NCI-H2196 (cell line): ENCODE data around the gene OVOL3.
"Not testable (repeated sequence)": the region's sequence is repeated elsewhere in the genome, so short reads cannot be mapped to it uniquely, and the experiment has no call there.

ENCODE experiments used
- DNase-seq: peaks from one replicate; lab custom pipeline; 2025; ENCODE audit not compliant: unreplicated experiment; lab: John Stamatoyannopoulos, UW

OVOL3 gene

DNA sequence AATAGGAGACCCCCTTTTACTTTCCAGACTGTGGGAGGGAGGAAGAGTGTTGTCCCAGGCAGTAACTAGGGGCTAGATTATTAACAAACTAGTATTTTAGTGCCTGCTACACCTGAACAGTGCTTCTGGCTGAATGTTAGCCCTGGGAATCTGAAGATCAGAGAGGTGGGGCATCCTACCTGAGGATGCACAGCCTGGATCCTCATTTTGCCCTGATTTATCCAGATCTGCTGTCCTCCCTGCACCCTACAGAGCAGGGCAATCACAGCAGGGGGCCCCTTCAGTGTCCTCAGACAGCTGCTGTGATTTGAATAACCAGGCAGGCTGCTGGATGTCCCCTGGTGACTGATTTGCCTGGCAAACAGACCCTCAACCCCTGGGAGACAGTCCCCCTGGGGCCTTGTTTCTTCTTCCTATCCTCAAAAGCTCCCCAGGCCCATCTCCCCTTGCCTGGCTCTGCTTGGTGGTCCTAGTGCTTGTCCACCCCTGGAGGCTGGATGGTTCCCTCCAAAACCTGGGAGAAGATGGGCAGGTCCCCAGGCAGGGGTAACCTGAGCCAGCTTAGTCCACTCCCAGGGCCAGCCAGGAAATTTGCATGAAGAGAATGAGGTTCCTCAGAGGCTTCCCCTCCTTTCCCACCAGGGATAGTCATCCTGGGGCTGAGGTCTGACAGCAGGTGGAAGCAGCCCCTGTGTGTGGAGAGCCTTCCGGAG lies at the start of gene OVOL3:
OVOL3 (plus strand) TSS at position 657 of the 713 bp plus-strand sequence. CDS start 60 bp downstream, outside the sequence.
- DNase-seq: no peak

DNA sequence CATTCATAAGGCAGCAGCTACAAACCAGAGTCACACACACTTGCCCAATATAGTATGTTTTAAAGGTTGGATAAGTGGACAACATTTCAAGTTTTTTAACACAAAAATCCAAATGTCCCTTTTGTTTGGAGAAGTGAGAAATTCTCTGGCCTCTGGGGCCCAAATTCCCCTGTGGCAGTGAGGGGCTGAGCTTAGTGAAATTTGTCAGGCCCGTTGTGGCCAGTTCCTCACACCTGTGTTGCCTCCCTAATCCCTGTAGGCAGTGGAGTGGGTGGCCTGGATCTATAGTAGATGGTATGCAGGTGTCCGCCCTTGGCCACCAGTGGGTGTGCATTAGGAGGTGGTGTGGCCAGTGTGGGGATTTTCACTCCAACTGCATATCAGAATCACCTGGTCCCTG lies 49.6 kb upstream of the OVOL3 start:
- no peak for DNase-seq

DNA sequence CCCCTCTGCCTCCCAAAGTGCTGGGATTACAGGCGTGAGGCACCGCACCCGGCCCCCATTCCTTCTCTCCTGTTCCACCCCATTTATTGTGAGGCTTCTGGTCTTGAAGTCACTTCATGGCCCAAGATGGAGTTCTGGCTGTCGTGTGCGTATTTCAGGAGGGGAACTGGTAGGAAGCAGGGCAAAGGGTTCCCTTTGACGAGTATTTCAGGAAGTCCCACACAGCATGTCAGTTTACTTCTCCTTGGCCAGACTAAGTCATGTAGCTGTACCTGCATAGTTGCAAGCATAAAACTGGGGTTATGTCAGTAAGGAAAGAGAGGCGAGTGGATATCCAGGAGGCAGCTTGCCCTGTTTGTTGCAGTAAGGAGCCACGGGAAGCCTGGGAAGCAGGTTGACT lies 46.1 kb upstream of the OVOL3 start:
- no peak for DNase-seq

DNA sequence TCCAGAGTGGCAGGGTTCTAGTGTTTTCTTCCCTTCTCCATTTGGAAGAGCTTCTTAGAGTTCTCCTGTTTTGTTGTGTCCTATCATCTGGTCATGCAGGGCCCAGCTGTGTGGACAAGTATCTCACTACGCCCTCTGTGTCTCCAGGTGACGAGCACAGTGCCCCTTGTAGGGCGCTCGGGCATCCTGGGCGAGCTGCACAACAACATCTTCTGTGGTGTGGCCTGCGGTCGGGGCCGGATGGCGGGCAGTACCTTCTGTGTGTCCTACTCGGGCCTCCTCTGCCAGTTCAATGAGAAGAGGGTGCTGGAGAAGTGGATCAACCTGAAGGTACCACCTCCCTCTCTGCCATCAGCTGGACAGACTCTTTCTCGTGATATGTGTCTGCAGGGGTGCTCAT lies 43.3 kb upstream of the OVOL3 start:
- no peak for DNase-seq

DNA sequence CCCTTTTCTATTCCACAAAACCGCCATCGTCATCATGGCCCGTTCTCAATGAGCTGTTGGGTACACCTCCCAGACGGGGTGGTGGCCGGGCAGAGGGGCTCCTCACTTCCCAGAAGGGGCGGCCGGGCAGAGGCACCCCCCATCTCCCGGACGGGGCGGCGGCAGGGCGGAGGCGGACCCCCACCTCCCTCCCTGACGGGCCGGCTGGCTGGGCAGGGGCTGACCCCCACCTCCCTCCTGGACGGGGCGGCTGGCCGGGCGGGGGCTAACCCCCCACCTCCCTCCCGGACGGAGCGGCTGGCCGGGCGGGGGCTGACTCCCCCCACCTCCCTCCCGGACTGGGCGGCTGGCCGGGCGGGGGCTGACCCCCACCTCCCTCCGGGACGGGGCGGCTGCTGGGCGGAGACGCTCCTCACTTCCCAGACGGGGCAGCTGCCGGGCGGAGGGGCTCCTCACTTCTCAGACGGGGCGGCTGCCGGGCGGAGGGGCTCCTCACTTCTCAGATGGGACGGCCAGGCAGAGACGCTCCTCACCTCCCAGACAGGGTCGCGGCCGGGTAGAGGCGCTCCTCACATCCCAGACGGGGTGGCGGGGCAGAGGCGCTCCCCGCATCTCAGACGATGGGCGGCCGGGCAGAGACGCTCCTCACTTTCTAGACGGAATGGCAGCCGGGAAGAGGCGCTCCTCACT lies 42.0 kb upstream of the OVOL3 start:
- not testable (repeated sequence) for DNase-seq

DNA sequence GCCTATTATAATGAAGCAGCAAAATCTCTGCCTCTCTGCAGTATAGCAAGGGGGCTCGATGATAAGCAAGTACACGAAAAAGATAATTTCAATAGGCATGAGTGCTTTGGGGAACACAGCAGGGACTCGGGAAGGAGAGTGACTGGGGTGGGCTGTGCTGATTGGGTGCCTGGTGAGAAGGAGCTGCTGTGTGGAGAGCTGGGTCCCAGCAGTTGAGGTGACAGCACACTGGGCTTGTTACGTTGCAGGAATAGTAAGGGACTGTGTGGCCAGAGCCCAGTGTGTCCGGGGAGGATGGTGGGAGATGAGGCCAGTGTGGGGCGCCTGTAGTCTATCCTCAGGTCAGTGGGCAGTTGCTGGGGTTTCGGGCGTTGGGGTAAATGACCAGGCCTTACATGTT lies 38.9 kb upstream of the OVOL3 start:
- DNase-seq: no peak

DNA sequence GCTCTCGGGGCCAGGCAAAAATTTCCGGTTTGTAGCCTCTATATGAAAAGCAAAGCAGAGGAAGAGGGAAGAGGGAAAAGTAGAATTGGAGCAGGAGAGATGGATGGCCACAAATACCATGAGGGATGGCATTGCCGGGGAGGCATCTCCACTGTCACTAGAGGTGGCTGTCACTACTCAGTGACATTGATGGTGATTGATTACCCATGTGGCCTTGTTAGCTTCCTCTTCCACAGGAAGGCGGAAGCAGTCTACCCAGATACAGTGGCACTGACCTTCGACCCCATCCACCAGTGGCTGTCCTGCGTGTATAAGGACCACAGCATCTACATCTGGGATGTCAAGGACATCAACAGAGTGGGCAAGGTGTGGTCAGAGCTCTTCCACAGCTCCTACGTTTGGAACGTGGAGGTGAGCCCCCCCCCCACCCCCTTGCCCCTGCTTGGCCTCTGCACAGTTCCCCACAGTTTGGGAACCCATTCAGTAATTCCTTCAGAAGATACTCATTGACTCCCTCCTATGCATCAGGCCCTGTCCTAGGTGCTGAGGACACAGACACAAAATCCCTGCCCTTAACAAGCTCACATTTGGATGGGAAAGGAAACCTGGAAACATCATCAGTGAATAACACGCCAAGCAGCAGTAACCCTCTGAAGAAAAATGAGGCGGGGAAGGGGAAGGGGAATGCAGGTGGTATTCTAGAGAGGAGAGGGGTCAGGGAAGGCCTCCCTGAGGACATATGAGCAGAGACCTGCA lies 37.6 kb upstream of the OVOL3 start:
- no peak for DNase-seq

DNA sequence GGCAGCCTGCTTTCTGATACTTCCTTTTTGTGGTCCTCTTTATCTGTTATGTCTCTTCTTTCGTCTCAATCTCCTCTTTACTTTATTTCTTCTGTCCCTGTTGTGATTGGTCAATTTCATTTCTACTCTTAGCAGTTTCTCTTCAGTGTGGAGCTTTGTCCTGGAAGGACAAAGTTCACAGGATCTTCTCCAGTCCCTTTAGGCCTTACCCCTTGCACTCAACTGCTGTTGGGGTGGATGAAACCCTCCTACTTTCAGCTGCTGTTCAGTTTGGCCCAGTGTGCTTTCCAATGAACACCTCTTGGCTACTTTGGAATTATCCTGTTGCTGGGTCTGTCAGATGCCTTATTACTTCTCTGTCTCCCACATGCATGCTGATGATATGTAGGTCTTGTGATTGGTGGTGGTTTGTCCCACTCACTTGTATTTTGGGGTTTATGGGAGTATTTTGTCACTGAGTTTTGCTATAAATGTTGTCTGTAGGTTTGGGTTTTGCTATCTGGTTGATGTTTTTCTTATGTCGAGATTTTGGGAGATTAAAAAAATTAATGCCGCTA lies 31.5 kb upstream of the OVOL3 start:
- no peak for DNase-seq

DNA sequence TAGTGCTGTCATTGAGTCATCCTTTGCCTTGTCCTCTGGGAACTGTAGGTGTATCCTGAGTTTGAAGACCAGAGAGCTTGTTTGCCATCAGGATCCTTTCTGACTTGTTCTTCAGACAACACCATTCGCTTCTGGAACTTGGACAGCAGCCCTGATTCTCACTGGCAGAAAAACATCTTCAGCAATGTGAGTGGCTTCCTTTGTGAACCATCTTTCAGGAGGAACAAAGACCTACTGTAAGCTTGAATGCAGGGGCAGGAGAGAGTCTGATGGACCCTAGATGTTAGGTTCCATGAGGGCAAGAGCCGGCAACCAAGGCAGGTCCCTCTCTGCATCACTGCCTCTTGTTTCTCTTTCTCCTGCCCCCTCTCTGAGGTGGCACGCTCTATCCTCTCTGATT lies 29.6 kb upstream of the OVOL3 start:
- DNase-seq: no peak

DNA sequence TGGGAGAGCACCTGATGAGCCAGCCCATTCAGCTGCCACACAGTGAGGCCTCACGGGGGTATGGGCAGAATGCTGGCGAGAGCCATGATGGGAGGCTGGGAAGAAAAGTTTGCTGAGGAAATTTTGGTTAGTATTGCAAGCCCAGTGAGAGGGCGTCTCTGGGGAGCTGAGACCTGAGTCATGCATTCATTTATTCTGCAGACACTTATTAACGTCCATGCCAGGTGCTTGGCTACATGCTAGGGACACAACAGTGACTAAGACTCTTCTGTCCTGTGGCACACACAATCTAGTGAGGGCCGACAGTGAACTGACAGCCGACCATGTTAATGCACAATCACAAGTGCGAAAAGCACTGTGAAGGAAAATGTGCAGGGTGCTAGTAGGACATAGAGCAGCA lies 29.0 kb upstream of the OVOL3 start:
- DNase-seq: no peak

DNA sequence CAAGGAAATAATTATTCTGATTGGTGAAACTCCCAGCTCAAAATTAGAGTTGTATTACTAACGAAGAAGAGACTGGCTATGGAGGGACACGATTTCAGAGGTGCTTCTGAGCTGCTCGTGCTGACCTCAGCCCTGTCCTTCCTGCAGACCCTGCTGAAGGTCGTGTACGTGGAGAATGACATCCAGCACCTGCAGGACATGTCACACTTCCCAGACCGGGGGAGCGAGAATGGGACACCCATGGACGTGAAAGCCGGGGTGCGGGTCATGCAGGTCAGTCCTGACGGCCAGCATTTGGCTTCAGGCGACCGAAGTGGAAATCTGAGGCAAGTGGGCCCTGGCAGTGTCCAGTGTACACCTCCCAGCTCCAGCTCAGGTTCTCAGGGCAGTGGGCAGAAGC lies 28.0 kb upstream of the OVOL3 start:
- DNase-seq: no peak

DNA sequence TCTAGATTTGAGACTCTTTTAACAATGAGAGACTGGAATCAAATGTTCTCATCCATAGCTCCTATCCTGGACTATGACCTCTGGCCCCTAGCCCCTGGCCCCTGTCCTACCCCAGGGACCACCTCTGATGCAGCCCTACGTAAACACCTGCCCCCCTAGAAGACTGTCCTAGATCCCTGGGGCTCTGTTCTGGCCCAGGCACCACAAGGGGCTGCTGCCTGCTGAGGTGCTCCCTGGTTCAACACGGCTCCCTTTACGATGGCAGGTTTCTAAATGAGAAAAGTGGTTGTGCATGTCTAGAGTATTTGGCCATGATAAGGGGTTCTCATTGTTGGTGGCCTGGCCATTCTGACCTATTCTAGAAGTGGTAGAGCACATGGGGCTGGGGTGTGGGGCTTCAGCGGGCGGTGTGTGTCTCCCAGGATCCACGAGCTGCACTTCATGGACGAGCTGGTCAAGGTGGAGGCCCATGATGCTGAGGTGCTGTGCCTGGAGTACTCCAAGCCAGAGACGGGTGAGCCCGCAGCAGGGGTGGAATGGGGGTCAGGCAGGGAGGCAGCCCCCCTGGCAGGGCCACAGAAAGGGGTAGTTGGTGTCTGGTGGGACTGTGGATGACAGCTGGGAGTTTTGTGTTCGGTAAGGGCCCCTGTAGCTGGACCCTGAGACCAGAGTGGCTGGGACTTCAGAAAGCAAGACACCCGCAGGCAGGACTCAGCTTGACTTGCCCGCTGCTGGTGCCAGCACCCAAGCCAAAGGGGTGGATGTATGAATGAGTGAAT lies 26.5 kb upstream of the OVOL3 start:
- DNase-seq: no peak

DNA sequence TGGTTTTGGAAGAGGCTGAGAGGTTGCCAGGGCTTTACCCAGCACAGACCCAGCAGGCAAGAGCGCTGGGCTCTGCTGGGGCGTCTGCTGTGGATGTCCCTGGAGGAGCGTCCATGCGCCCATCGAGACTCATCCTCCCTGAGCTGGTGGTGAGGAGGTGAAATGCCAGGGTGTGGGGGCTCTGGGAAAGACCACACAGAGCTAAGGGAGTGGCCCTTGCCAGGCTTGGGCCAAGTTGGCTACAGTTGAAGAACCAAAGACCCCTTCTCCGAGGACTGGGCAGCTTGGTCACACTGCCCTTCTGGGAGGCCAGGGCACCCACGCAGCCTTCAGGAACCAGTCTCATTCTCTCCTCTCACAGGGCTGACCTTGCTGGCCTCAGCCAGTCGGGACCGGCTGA lies 24.6 kb upstream of the OVOL3 start:
- DNase-seq: no peak

DNA sequence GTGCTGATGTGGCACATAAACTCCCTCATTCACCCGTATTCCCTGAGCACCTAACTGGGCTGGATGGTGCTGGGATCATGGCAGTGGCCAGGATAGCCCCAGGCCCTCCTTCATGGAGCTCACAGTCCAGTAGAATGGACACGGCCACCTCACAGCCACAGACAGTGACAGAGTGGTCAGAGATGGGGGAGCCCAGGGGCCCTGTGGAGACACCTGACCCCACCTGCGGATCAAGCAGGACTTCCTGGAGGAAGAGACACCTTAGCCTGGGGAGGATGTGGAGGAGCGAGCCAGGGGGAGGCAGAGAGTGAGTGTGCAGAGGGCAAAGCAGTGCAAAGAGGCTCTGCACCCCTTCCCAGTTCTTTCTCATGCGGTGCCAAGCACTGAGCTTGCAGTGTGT lies 21.1 kb upstream of the OVOL3 start:
- DNase-seq: no peak

DNA sequence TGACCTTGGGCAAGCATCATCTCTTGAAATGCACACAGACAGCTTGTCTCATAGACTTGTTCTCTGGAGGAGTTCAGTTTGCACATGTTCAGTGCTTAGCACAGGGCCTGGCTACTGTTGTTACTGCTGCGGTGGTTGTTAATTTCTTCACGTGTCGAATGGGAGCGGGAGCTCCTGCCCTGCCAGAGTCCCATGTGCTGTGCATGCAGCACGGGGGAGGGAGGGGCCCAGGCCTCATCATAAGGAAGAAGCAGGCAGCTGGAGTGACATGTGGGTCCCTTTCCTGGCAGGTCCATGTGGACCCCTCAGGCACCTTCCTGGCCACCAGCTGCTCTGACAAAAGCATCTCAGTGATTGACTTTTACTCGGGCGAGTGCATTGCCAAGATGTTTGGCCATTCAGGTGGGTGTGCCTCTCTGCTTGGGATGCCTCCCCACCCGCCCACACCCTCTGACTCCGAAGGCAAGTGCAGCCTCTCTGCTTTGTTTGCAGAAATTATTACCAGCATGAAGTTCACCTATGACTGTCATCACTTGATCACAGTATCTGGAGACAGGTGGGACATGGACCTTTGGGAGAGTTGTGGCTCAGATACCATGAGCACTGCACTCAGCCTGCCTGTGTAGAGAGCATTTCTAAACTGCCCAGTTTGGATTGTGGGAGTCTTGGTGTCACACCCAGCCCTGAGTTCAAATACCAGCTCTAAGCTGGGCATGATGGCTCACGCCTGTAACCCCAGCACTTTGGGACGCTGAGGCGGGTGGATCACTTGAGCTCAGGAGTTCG lies 19.8 kb upstream of the OVOL3 start:
- no peak for DNase-seq

DNA sequence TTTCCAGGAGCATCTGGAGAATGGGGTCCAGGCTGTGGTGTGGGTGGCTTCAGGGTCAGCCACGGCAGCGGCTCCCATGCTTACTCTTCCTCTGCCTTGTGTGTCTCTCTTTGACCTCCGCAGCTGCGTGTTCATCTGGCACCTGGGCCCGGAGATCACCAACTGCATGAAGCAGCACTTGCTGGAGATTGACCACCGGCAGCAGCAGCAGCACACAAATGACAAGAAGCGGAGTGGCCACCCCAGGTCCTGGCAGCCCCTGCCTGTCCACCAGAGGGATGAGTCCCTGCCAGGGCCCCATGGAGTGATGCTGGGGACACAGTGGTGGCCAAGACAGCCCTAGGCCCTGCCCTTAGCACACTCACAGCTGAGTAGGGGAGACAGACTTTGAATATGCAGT lies 18.4 kb upstream of the OVOL3 start:
- DNase-seq: no peak

DNA sequence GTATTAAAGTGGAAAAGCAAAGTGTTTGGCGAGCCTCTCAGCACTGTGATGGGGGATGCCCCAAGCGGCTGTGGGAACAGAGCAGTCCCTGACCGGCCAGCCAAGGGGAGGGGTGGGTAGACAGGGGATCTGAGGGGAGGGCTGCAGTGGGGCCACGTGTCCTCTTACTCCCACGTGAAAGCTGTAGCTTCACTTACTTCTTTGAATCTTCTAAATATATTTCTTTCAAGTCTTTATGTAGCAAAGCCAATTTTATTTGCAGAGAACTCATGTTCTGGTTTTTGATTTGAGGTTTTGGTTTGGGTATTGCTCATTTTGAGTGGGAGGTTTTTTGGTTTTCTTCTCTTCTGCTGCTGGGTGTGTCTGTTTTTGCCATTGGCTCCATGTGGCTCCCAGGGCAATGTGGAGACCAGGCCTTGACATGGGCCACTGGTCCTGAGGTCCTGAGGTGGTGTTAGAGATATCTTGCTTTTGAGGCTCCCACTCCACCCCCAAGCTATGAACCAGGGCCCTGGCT lies 17.7 kb upstream of the OVOL3 start:
- DNase-seq: no peak

DNA sequence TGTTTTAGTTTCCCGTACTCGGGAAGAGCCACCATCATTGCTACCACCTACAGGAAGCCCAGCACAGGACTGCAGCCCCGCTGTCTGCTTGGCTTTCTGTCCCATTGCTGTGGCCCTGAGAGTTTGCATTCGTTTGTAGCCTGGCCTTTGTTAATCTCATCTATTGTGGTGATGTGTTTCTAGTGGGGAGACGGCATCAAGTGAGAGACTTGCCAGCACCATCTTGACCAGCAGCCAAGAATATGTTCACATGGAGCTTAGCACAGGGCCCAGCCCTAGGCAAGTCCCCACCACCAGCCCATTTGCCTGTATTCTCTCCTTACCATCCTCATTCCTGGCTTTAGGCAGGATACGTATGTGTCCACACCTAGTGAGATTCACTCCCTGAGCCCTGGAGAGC lies 17.3 kb upstream of the OVOL3 start:
- DNase-seq: no peak

DNA sequence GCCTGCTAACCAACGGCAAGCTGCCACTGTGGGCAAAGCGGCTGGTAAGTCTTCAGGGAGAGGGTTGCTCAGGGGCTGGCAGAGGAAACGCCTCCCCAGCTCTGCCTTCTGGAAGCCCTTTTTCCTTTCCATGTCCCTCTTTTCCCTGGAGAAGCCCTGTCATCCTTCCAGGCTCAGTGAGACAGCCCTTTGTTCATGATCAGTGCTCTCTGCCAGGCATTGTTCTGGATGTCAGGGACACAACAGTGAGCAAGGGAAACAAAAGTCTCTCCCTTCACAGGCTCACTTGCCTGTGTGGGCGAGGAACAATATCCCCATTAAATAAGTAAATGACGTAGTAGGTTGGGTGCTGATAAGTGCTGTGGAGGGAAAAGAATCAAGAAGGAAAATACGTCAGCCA lies 13.9 kb upstream of the OVOL3 start:
- no peak for DNase-seq

DNA sequence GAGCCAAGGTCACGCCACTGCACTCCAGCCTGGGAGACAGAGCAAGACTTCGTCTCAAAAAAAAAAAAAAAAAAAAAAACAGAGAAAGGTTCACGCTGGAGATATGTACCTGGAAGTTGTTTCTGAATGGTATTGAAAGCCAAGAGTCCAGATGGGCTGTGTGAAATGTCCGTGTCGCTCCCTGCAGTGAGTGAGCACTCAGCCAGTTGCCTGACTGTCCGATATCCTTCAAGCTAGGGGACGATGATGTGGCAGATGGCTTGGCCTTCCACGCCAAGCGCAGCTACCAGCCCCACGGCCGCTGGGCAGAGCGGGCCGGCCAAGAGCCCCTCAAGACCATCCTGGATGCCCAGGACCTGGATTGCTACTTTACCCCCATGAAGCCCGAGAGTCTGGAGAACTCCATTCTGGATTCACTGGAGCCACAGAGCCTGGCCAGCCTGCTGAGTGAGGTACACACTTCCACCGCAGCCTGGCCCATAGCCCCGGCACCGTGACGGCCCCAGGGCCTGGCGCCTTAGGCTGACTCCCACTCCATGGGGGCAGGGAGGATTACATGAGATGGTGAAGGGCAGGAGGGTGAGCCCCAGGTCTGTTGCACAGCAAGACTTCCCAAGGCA lies 11.7 kb upstream of the OVOL3 start:
- DNase-seq: no peak
